Thyroid gland (tissue), 4 donors: ENCODE data around the gene EXOC3.

Experiments used
- POLR2A ChIP-seq, 2 donors: fragments of 450-650 bp; IDR thresholded peaks; one replicate each; pipeline ENCODE4 v1.6.1; 2017; ENCODE audit warnings: antibody characterized with exemption in 2 of 2, mild to moderate bottlenecking in 2 of 2, moderate library complexity in 1 of 2
- TF ChIP-seq, protein P1 (sequence below), 6 experiments: fragments of 200-600 bp in 3 of 6; fragments of 450-650 bp in 3 of 6; sonication (generic) in 3 of 6; IDR thresholded peaks; one replicate each; pipeline ENCODE4 v1.5.1; 2016 to 2019; ENCODE audit warnings: antibody characterized with exemption in 6 of 6, mild to moderate bottlenecking in 2 of 6, inconsistent platforms in 1 of 6, moderate library complexity in 1 of 6

DNA sequence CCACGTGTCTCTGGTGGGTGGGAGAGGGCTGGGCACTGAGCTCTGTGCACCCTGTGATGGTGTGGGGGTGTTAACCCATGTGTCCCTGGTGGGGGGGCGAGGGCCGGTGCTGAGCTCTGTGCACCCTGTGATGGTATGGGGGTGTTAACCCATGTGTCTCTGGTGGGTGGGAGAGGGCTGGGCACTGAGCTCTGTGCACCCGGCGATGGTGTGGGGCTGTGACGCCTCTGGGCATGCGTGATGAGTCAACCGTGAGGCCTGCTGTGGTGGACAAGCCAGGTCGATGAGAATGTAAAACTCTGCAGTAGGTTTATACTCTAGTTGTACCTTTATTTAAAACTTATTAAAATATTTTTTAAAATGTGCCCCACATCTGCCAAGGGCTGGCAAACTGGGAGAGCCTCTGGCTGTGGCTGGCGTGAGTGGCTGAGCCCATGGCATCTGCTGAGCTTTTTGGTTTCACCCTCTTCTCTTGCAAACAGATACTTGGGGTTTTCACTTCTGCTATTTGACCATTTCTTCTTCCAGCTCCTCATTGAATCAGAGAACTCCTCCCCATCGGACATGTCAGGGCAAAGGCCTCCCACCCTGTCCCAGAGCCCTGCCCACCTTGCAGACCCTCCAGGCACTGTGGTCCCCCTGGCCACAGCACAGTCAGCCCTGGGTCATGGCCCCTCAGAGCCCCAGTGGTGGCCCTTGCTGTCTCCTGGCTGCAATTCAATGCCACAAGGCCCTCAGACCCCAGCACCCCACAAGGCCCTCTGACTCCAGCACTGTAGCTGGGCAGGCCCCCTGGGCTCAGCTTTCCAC, 18.5 kb upstream of the EXOC3 start:
- TF ChIP-seq, protein P1, sequence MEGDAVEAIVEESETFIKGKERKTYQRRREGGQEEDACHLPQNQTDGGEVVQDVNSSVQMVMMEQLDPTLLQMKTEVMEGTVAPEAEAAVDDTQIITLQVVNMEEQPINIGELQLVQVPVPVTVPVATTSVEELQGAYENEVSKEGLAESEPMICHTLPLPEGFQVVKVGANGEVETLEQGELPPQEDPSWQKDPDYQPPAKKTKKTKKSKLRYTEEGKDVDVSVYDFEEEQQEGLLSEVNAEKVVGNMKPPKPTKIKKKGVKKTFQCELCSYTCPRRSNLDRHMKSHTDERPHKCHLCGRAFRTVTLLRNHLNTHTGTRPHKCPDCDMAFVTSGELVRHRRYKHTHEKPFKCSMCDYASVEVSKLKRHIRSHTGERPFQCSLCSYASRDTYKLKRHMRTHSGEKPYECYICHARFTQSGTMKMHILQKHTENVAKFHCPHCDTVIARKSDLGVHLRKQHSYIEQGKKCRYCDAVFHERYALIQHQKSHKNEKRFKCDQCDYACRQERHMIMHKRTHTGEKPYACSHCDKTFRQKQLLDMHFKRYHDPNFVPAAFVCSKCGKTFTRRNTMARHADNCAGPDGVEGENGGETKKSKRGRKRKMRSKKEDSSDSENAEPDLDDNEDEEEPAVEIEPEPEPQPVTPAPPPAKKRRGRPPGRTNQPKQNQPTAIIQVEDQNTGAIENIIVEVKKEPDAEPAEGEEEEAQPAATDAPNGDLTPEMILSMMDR (IDR thresholded peaks at IDR 0.05), result no peak
- TF ChIP-seq POLR2A (IDR thresholded peaks at IDR 0.05), result no peak
